ENCODE measurements around the gene ENPP6.

Gene ENPP6

DNA sequence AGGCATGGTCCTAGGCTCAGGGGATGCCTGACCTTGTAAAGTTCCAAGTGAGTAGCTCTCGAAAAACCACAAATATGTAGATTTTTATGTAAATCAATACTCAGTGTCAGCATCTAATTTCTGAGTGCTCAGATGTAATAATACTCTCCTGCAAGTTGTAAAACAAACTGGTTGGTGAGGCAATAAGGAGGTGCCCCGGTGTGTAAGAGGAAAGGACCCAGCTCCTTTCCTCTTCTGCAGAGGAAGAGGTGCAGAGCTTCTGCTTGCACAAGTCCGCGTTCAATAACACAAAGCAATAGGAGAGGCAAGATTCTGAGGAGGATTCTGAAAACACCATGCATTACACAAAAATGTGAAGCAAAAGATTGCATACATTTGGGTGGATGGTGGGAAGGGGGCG, 43.6 kb upstream of the ENPP6 start:
- H3K4me3 ChIP-seq (ENCODE audit: low read depth, low read length): no peak overlapping the region
- DNase-seq (ENCODE audit: low read depth): no peak
- no peak for TF ChIP-seq CTCF (conservative IDR thresholded peaks at IDR 0.05; ENCODE audit: low read depth, low read length)

DNA sequence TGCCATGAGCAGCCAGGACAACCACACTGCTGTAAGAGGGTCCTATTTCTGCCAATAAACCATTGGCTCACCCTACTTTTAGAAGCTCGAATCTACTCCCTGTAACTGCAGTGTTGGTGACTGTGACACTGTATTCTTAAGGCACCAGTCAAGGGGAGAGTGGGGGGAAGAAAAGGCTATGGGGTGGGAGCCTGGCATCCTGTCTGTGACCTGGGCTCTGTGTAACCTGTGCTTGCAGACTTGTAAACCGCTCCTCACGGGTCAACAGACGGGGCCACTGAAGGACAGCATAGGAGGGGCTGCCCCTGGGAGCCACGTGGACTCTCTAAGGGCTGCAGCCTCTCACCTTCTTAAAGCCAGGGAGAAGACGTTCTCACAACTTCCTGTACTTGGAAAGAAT, 42.2 kb upstream of the ENPP6 start:
- no peak for DNase-seq (ENCODE audit: low read depth)

DNA sequence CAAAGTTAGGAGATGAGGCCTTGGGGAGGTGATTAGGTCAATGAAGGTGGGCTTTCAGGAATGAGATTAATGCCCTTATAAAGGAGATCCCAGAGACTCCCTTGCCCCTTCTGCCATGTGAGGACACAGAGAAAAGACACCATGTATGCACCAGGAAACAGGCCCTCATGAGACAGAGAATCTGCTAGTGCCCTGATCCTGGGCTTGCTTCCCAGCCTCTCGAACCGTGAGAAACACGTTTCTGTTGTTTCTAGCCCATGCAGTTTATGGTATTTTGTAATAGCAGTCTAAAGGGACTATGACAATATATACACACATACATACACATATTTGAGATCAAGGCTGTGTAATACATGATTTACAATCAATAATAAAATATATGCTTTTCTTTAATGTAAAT, 41.4 kb upstream of the ENPP6 start:
- TF ChIP-seq CTCF (conservative IDR thresholded peaks at IDR 0.05; ENCODE audit: low read depth, low read length): no peak
- no peak for DNase-seq (ENCODE audit: low read depth)
- H3K4me3 ChIP-seq (ENCODE audit: low read depth, low read length): no peak overlapping the region

More for the DNA sequence above, 42.2 kb upstream of the ENPP6 start:
- no peak for TF ChIP-seq CTCF (conservative IDR thresholded peaks at IDR 0.05; ENCODE audit: low read depth, low read length)
- no peak overlapping the region for H3K4me3 ChIP-seq (ENCODE audit: low read depth, low read length)

DNA sequence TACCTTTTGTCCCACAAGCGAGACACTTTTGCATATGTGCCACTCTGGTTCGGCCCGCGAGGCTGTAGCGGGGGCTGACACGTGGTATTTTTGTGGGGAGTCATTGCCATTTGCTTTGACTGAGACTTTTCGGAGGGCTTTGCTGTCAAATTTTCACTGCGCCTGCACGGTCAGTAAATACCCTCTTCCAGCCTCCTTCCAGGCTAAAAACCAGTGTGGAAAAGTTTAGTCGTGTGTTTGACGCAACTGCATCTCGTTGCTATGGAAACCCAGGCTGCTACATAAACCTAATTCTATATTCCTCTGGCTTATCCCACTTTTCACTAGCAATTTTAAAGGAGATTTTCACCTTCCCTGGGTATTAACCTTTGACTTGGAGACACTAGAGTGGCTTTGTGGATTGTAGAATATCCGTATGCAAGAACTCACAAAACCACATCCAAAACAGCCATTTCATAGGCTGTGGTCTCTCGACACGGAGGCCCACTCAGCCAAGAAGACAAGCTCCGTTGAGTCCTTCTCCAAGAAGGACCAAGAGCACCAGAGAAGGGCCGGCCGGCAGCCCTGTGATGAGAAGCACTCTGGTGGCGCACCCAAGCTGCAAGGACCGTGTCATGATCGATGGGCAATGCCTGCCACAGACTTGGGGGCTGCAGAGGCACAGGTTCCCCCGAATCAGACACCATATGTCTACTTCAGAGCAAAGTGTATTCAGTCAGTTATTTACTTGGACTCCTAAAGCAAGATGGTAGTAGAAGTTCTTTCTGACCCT, 38.4 kb upstream of the ENPP6 start:
- no peak for DNase-seq (ENCODE audit: low read depth)
- no peak for TF ChIP-seq CTCF (conservative IDR thresholded peaks at IDR 0.05; ENCODE audit: low read depth, low read length)

DNA sequence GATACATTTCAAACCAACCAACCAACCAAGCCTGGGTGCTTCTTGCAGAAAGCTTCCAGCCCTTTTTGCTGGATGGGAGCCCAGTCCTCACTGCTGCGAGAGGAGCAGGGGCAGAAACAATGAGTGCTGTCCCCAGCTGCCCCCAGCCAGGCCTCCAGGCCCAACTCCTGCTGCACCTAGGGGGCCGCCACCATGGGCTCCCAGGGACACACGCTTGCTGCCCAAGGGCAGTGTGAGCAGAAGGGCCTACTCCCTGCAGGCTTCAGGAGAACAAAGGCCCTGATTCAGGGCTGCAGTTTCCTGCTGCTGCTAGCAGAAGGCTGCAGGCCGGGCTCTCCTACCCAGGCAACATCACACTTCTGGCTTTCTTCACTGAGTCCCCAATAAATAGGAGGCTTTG, 37.7 kb upstream of the ENPP6 start:
- TF ChIP-seq CTCF (conservative IDR thresholded peaks at IDR 0.05; ENCODE audit: low read depth, low read length): no peak
- H3K4me3 ChIP-seq (ENCODE audit: low read depth, low read length): no peak overlapping the region
- DNase-seq (ENCODE audit: low read depth): no peak

More for the DNA sequence above, 38.4 kb upstream of the ENPP6 start:
- H3K4me3 ChIP-seq (ENCODE audit: low read depth, low read length): no peak overlapping the region

GRCh38 chr4:184253072-184253420, 35.4 kb upstream of the ENPP6 start:
- H3K4me3 ChIP-seq (ENCODE audit: low read depth, low read length): no peak overlapping the region
- DNase-seq (ENCODE audit: low read depth): no peak
- no peak for TF ChIP-seq CTCF (conservative IDR thresholded peaks at IDR 0.05; ENCODE audit: low read depth, low read length)

Data from choroid plexus epithelial cell (primary cell).